ENCODE results near the gene EWSR1.

Gene EWSR1

DNA sequence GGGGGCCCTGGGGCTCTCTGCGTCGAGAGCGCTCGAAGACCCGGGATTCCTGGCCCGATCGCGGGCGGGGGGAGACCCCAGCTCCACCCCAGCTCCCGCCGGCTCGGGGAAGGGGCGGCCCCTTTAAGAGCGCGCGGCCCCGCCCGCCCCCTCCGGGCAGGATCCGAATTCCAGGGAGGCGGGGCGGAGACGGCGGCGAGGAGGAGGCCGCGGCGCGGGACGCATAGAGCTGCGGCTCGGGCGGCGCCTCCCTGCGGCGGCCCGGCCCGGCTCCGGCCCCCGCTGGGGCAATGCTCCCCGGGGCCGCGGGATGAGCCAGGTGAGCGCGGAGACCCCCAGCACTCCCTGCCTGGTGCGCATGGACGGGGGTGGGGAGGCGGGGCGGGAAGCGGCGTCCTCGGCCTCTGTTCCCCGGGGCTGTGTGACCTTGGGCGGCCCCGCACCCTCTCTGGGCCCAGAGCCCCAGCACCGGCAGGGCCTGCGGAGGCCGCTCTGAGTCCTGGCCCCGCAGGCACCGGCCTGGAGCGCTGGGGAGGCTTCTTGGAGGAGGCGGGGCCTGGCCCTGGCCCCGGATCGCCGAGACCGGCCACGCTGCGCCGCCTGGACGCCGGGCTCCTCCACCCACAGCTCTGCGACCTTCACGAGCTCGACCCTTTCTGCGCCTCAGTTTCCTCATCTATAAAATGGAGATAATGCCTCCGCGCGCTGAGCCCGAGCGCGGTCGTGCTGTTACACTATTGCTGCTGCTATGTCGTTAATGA lies 38.9 kb downstream of the EWSR1 start:
- DNase-seq, result peak; percentile 25

DNA sequence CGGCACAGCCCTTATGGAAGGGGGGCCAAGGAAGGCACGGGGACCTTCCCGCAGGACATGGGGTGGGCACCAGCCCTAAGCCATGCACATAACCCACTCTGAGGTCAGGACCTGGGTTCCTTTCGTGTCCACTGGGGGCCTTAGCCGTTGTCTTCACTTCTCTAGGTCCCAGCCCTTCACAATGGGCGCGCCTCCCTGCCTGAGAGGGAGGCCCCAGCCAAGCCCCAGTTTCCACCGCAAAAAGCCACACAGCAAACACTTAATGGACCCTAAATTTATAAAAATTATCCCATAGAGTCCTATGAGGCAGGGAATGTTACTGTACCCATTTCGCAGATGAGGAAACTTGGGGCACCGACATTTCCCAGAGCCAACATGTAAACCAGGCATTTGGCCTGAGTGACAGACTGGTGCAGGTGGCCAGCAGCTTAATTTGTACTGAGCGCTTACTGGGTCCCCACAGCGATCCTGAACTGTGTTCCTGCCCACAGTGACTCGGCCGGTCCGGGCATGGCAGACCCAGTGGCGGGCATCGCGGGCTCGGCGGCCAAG lies 39.6 kb downstream of the EWSR1 start:
- no peak for DNase-seq

DNA sequence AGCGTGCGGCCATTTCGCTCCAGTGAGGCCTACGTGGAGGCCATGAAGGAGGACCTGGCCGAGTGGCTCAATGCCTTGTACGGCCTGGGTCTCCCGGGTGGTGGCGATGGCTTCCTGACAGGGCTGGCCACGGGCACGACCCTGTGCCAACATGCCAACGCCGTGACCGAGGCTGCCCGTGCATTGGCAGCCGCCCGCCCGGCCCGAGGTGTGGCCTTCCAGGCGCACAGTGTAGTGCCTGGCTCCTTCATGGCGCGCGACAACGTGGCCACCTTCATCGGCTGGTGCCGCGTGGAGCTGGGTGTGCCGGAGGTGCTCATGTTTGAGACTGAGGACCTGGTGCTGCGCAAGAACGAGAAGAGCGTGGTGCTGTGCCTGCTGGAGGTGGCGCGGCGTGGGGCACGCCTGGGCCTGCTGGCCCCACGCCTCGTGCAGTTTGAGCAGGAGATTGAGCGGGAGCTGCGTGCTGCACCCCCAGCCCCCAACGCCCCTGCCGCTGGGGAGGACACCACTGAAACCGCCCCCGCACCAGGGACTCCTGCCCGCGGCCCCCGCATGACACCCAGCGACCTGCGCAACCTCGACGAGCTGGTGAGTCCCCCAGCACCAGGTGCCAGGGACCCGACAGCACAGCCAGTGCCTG lies 40.2 kb downstream of the EWSR1 start:
- no peak for DNase-seq

DNA sequence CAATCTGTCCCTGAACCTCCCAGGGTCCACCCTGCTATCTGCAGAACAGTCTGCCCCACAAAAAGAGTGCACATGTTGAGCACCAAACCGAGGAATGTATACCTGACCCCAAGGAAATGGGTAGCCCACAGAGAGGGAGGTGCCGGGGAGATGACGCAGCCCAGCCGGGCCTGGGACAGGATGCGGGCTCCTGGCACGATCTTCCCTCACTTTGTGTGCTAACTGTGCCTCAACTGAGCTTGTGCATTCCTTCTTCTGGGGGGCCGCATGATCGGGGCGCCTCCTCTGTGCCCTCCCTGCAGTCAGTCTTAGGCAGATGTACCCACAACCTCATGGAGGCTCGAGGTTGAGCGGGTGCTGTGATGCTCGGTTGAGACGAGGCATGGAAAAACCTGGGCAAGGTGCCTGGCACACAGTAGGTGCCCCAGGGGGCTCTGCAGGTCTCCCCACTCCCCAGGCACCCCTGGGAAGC lies 40.8 kb downstream of the EWSR1 start:
- DNase-seq, result no peak

DNA sequence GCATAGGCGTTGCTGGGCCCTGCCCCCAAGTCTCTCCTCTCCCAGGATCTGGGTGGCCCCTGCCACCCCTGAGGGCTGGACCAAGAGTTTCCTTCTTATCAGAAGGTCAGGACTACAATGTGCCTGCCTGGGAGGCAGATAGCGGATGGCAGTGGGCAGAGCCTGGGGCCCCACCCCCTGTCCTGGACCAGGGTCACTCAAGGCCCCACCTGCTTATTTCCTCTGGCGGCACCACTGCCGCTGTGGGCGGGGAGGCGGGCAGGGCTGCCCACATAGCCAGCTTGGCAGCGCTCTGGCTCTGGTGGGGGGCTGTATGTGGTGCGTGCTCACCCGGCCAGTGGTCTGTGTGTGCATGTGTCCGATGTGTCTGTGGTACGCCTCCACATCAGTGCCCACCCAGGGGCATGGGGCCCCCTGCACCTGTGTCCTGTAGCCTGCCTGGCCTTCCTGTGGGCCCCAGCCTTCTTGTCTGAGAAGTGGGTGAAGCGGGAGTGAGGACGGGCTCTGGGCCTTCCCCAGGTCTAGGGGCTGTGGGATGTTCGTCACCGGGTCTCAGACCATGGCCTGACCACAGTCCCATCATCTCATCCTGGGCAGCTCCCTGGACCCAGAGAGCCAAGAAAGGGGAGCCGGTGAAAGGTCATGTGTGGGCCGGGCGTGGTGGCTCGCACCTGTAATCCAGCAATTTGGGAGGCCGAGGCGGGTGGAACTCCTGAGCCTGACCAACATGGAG lies 41.4 kb downstream of the EWSR1 start:
- DNase-seq, result no peak

DNA sequence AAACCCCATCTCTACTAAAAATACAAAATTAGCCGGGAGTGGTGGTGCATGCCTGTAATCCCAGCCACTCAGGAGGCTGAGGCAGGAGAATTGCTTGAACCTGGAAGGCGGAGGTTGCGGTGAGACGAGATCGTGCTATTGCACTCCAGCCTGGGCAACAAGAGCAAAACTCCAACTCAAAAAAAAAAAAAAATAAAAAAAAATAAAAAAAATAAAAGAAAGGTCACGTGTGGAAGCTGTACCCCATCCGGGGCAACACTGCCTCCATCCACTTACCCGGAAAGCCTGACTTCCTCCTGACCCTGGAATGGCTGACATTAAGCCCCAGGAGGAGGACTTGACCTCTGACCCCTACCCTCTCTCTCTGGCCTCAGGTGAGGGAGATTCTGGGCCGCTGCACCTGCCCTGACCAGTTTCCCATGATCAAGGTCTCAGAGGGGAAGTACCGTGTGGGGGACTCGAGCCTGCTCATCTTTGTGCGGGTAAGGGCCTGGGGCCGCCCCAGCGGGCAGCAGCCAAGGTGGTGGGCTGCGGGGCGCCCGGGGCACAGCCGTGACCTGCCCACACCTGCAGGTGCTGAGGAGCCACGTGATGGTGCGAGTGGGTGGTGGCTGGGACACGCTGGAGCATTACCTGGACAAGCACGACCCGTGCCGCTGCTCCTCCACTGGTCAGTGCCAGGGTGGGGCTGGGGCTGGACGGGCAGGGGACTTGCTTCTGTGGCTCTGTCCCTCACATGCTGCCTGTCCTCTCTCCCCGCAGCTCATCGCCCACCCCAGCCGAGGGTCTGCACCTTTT lies 42.2 kb downstream of the EWSR1 start:
- no peak for DNase-seq

DNA sequence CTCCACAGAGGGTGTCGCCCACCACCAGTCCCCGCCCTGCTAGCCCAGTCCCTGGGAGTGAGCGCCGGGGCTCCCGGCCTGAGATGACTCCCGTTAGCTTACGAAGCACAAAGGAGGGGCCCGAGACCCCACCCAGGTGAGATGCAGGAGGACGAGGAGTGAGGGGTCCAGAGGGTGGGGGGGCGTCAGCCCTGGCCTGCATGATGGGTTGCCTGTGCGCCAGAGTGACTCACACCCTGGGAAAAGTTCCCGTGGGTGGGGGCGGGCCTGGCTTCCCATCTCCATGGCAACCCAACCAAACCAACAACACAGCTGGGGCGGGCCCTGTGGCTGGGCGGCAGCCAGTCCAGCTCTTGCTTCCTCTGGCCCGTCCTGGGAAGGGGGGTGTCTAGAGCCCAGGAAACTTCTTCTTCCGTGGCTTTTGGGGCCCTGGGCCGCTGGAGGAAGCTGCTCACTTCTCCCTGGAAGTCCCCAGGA lies 42.8 kb downstream of the EWSR1 start:
- DNase-seq, result peak; percentile 91

DNA sequence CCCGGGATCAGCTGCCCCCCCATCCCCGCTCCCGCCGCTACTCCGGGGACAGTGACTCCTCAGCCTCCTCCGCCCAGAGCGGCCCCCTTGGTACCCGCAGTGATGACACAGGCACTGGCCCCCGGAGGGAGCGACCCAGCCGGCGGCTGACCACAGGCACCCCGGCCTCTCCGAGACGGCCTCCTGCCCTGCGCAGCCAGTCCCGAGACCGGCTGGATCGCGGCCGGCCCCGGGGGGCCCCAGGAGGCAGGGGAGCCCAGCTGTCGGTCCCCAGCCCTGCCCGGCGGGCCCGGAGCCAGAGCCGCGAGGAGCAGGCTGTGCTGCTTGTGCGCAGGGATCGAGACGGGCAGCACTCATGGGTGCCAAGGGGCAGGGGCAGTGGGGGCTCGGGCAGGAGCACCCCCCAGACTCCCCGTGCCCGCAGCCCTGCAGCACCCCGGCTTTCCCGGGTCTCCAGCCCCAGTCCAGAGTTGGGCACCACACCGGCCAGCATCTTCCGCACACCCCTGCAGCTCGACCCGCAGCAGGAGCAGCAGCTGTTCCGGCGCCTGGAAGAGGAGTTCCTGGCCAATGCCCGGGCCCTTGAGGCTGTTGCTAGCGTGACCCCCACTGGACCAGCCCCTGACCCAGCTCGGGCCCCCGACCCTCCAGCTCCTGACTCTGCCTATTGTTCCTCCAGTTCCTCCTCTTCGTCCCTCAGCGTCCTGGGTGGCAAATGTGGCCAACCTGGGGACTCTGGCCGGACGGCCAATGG lies 43.6 kb downstream of the EWSR1 start:
- DNase-seq, result no peak

DNA sequence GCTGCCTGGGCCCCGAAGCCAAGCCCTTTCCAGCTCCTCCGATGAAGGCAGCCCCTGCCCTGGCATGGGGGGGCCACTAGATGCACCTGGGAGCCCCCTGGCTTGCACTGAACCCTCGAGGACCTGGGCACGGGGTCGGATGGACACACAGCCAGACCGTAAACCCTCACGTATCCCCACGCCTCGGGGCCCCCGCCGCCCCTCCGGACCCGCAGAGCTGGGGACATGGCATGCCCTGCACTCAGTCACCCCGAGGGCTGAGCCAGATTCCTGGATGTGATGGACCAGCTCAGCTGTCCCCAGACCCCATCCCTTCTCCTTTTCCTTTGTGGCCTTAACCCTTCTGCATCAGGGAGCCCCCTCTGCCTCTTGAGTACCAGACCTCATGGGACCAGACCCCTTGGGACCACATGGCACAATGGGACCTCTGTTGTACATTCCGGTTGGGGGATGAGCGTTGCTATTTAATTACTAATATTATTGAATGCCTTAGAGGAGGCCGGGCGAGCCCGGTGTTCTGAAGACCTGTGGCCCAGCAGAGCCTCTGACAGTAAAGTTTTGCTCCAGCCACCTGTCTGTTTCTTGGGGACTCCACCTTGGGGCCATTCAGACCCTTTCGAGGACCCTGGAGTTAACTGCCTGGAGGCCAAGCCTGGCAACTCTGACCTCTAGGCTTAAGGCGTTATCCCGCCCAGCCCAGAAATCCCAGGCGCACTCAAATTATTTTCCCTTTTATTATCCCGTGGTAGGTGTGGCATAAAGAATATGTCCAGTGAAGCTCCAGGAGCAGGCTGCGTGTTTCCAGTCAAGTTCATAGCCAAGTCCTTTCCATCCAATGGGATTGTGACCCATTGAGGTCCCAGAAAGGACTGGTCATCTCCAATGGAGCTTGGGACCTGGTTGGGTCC lies 44.4 kb downstream of the EWSR1 start:
- no peak for DNase-seq

DNA sequence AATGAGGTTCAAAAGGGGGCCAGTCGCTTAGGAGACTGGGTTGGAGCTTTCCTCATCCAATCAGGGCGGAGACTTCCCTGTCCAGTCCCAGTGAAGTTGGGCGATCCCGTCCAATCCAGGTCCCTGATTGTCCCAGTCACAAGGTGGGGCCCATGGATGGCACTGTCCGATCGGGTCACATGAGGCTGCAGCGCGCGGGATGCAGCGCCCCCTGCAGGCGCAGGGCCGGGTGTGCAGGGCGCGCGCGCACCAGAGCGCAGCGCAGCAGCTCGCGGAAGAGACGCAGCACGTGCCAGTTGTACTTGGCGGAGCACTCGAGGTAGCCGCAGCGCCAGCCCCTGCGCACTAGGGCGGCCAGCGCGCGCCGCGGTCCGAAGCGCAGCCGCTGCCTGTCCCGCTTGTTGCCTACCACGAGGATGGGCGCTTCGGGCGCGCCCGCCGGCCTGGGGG lies 45.1 kb downstream of the EWSR1 start:
- no peak for DNase-seq

DNA sequence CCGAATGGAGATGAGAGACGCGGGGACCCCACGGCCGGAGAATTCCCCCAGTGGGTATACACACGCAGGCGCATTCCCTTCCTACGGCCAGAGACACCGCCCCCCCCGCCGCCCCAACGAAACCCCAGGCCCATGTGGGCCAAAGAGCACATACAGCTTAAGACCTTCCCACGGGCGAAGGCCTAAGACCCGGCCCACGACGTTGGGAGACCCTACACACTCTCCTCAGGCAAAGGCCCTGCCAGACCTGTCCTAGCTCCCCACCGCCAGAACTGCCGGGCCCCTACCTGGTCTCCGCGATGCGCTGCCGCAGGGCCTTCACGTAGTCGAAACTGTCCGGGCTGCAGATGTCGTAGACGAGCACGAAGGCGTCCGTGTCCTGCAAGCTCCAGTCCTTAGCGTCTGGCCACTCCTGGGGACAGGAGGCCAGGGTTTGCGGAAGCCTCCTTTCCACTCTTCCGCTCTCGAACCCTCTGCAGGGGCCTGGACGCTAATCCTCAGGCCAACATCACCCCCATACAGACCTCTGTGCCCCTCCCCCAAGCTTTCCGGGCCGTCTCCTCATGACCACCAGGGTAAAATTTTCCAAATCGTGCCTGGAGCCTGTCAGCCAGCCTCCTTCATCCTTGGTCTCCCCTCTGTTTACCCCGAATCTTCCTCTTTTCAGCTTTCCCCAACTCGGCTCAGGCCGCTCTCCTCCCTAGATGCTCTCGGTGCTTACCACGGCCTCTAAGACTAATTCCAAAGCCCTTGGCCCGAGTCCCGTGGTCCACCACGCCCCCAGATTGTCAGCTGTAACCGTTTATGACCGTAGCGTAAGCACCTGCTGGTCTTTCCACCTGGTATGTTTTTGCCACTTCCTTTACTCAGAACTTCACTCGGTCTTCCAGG lies 45.8 kb downstream of the EWSR1 start:
- no peak for DNase-seq

DNA sequence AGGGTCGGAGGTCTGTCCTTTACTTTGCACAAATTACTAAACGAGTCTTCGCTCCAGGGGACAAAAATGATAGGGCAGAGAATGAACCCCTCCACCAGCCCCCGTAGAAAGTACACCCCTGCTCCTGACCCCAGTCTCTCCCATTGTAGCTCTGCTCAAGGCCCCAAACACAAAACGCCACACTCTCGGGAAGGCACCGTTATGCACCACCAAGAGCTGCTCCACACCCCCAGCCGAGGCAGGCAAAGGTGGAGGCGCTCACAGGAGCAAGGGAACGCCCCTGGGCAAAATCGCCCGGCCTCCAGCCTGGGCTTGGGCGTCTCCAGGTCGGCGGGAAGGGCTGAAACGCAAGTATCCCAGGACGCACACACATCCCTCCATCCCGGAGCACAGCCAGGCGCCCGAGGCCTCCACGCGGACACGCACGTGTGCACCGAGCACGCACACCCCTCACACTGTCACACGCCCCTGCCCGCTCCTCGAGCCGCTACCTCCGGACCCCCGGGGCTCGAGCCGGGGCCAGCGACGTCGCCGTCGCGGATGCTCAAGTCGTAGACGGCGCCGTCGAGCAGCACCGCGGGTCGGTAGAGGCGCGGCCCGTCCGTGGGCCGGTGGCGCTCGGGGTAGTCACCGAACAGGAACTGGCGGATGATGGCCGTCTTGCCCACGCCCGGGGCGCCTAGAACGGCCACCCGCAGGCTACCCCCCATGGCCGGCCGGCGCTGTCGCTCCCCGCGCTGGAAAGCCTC lies 46.6 kb downstream of the EWSR1 start:
- DNase-seq, result no peak

DNA sequence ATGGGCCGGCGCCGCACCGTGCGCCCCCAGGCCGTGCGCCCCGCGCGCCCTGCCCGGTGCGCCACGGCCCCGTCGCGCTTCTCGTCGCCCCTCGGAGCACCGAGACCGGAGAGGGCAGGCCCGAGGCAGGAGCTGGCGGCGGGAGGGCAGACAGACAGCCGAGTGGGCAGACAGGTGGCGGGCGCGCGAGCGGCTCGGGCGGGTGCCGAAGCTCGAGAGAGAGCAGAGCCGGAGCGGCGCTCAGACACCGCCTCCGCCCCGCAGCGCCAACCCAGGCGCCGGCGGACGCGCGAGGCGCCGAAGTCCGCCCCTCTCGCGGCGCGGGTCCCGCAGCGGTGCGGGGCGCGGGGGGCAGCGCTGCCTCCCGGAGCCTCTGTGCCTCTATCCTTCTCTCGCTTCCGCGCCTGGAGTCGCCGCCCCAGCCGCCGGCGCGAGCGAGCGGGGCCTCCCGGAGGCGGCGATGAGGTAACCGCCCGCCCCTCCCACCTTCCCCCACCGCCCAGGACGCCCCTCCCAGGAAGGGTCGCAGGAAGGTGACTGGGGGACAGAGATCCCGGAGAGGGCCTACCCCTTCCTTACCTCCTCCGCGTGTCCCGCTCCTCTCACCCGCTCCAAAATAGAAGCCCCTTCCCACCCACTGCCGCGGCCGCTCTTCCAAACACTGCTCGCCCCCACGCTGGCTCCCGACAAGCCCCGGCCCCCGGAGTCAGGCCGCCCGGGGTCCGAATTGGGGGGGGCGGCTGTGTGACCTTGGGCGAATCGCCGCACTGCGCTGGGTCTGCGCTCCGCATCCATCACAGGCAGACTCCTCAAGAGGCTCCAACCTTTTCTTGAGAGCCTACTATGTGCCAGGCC lies 47.4 kb downstream of the EWSR1 start, which contains the start of gene RASL10A:
TSS of gene RASL10A (minus strand) at position 412 of the 855 bp plus-strand sequence. CDS start 451 bp downstream, outside the sequence.
- no peak for DNase-seq

DNA sequence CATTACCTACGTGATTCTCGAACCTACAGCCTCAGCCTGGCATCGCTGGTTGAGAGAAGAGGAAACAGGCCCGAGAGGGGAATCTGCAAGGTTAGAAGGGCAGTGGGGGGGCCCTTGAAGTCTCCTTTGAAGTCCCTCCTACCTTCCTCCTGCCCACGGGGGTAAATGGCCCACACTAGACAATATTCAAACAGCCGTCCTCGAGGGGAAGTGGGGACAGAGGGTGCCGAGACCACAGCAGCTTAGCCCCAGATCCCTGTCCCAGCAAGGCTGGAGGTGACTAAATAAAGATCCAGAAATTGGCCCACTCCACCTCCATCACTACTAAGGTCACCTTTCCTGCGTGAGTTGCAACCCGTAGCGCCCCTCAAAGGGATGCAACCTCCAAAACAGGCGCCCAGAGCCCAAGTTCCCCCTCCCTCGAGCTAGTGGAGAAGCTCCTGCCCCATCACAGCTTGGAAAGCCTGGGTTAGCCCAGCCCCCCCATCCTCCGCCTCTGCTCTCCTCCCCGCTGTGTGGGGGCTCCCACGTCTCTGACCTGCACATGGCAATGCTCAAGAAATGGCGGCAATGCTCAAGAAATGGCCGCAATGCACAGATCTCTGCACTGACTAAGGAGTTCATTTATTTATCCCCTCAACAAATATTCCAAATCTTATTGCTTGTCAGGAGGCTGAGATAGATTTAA lies 48.2 kb downstream of the EWSR1 start:
- DNase-seq, result no peak

DNA sequence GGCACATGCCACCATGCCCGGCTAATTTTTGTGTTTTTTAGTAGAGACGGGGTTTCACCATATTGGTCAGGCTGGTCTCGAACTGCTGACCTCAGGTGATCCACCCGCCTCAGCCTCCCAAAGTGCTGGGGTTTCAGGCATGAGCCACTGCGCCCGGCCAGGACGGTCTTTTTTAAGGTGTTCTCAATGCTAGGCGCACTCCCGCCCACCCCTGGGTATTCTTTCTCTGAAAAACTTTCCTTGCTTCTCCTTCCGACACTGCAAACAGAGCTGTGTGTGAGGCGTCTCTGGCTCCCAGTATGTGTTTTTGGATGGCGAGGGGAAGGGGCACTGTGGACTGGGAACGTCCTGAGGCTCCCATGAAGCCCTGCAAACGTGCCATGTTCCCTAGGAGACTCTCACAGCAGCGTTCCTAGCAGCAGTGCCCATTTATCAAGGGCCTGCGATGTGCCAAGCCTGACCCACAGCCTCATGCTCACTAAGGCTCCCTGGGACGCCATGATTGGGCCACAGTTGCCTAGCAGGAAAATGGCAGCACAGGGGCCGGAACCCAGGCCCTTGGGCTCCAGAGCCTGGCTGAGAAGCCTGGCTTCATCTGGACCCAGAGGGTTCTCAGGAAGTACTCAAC lies 49.9 kb downstream of the EWSR1 start:
- no peak for DNase-seq

DNA sequence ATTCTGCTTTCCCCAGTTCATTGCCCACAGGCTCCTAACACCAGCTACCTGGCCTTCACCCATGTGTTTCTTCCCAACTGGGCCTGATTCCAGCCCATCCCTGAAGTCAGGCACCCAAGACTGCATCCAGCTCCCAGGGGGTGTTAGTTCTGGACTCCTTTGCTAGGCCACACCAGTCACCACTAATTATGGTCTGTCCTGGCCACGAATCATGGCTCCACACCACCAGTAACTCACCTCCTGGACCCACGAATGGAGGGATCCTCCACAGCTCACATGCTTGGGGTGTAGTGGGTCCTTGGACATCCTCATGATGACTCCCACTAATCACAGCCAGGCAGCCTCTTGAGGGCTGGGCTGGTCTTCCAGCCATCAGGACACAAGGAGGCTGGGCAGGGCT lies 51.0 kb downstream of the EWSR1 start:
- no peak for DNase-seq
